A549 treated with Hydrocortisone at 1 μM for 4 hours (cell line): ENCODE results near the gene NMNAT1. TPM values are rescaled to one million over a fixed set of nuclear protein-coding genes. Genes with fewer than 3 reads are reported as not detected.

Experiments used
- total RNA-seq: library from RNA; stranded (reverse); fragments of 200-300 nt; extraction: Qiagen RNA extraction; gene quantifications from 5 replicates; pipeline ENCODE4 v1.2.3, GENCODE V29; 2022

Gene NMNAT1
- total RNA-seq: 2.2 to 2.9 TPM (median 2.8 TPM) in 5 replicates

DNA sequence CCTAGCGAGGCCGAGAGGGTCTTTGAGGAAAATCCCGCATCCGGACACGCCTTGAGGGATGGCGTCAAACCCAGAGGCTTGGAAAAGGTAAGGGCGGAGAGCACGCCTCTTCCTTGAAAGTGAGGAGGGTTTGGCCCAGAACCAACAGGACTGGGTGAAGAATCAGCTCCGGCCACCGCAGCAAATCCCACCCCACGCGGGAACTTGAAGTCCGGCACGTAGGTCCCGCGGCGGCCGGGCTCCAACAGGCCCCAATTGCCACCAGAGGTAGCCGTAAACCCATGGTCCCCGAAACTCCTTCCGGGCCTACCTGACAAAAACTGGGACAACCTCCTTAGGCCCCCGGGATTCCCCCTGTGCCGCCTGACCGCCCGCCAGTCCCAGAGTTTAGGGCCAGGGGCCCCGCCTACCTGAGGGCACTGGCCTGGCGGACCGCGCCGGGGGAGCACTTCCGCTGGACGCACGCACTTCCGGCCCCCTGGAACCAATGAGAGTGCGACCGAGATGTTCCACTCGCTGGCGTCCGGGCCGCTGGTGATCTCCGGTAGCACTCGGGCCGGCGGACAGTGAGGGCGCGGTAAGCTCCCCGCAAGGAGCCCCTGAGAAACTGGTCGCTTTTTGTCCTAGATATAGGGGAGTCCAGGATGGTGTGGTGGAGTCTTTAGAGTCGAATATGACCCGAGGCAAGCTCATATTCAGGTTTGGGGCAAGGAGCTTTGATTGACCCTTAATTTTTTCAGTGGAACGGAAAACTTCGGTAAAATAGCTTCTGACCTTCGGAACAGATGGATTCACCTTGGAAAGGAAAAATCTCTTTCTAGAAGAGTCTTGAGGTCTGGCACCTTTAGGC, at the start of gene NMNAT1, which contains the start of gene LZIC:
Gene NMNAT1 (plus strand): TSS at position 537 of the 850 bp plus-strand sequence. CDS start 28,599 bp downstream, outside the sequence.
Gene LZIC (minus strand): TSS at position 453 of the 850 bp plus-strand sequence. CDS start 6,772 bp downstream, outside the sequence.

DNA sequence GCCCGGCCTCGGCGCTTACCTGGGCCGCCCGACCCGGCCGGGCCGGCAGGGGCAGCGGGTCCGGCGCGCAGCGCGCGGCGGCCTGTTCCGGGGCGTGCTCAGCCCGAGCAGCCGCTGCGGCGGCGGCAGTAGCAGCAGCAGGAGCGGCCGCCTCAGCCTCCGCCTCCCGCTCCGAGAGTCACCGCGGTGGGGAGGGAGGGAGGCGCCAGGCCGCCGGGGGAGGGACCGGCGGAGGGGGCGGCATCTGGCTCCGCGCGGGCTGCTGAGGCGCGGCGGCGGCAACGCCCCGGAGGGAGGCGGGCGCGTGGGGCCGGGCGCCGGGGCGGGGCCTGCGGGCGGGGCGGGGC, 33.2 kb upstream of the NMNAT1 start, which contains the start of gene CTNNBIP1:
Gene CTNNBIP1 (minus strand): TSS at position 194 of the 347 bp plus-strand sequence. CDS start 38,205 bp downstream, outside the sequence.

DNA sequence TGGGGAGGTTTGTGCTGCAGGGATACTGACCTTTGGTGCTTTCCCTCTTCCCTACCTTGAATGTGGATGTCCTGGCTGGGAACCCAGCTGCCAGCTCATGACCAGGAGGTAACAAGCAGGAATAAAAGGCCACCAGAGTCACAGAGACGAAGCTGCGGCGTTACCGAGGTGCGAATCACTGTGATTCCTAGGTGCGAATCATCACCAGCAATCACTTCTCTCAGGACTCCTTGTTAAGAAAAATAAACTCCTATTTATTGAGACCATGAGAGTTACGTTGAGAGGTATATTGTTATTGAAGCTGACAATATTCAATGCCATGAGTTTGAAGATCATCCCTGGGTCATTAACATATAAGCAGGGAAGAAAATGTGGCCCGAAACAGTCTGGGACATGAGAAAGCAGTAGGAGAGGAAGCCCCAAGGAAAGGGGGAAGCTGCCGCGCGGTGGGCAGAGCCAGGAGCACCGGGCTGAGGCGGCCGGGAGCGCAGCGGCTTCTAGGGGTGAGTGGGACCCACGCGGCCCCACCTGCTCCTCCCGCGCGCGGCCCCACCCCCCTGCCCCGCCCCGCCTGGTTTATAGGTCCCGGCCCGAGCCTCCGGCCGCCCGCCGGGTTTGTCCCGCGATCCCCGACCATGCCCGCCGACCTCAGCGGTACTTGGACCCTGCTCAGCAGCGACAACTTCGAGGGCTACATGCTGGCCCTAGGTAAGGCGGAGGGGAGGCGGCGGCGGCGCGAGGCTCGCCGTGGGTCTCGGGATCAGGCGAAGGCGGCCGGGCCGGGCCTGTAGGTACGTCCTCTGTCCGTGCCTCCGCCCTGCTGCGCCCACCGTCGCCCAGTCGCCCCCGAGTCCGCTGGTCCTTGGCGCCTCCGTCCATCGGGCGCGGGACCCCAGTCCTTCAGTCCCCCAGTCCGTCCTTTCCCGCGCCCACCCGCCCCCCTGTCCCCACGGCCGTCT, 53.6 kb downstream of the NMNAT1 start, which contains the start of gene RBP7:
Gene RBP7 (plus strand): TSS at position 605 of the 959 bp plus-strand sequence. CDS start 31 bp downstream, at position 636.

DNA sequence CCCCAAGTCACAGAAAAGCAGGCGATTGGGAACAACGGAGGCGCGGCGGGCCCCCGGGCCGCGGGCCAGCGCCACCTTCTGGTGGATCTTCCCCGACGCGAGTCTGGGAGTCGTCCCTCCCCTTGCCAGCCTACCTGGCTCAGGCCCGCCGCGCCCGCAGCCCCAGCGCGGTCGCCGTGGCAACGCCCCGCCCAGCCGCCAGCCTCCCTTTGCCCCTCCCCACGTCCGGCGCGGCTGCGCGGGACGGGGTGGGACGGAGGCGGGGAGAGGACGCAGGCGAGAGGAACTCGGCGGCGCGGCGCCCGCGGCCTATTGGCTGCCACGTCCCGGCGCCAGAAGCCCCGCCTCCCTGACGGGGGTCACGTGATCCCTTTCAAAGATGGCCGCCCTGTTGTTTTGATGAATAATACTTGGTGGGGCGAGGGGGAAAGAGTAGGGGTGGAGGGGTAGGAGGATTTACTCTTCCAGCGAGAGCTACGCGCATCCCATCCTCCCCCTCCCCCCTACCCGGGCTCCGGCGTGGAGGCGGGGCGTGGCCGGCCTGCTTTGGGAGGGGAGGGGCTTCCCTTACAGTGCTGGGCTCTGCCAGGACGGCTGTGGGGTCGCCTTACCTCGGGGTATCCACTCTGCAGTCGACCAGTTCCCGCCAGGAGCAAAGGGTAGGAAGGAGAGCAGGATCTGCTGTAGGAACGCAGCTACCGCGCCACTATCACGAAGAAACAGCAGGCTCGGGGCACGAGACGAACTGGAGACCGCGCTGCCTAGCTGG, 89.5 kb downstream of the NMNAT1 start, which contains the start of gene UBE4B:
Gene UBE4B (plus strand): TSS at position 369 of the 769 bp plus-strand sequence. CDS start 713 bp downstream, outside the sequence.

Other genes starting within 250 kb of the NMNAT1 start
- gene CLSTN1, start 119.5 kb upstream of the NMNAT1 start, total RNA-seq: 57.1 to 69.1 TPM (median 63.0 TPM) in 5 replicates
- 8.5 to 10.7 TPM (median 10.5 TPM) in 5 replicates for gene CTNNBIP1, start 33.2 kb upstream of the NMNAT1 start, total RNA-seq
- gene LZIC, start 84 bp upstream of the NMNAT1 start, total RNA-seq: 18.7 to 29.9 TPM (median 19.5 TPM) in 5 replicates
- gene RBP7, start 53.8 kb downstream of the NMNAT1 start, total RNA-seq: 5.2 to 6.9 TPM (median 5.6 TPM) in 5 replicates
- gene UBE4B, start 89.5 kb downstream of the NMNAT1 start, total RNA-seq: 11.4 to 13.8 TPM (median 12.8 TPM) in 5 replicates